Fibroblast of pulmonary artery (primary cell): ENCODE measurements around the gene RTP2.
A peak's percentile ranks its signal among the peaks of the same experiment; 100 is the strongest.

Experiments used
- DNase-seq: peaks from one replicate; pipeline ENCODE4 v3.0.0-alpha.2; 2010; ENCODE audit warnings: low read depth
- H3K4me3 ChIP-seq: replicated peaks from 2 replicates; pipeline ENCODE4 v1.5.1; 2011; ENCODE audit warnings: low read depth, mild to moderate bottlenecking, control low read depth, low read length, moderate library complexity
- CTCF ChIP-seq: IDR thresholded peaks from 2 replicates; pipeline ENCODE4 v1.5.1; 2011; ENCODE audit warnings: mild to moderate bottlenecking, control low read depth, low read length, inconsistent platforms; ENCODE audit errors: missing control alignments

The RTP2 gene

GRCh38 chr3:187741403-187742350, 39.3 kb upstream of the RTP2 start:
- TF ChIP-seq CTCF, result peak; percentile 83
- H3K4me3 ChIP-seq, result peak overlapping the region; percentile 94
- peak; percentile 90 for DNase-seq

- H3K4me3 ChIP-seq, result peak overlapping the region; percentile 94
- peak; percentile 66 for TF ChIP-seq CTCF
- peak; percentile 71 for DNase-seq
Observed at GRCh38 chr3:187740421-187741399, 38.4 kb upstream of the RTP2 start.

GRCh38 chr3:187739561-187740332, 37.4 kb upstream of the RTP2 start:
- DNase-seq, result peak; percentile 94
- H3K4me3 ChIP-seq, result peak overlapping the region; percentile 94
- peak; percentile 71 for TF ChIP-seq CTCF

GRCh38 chr3:187739094-187739560, 36.8 kb upstream of the RTP2 start:
- no peak for DNase-seq
- peak overlapping the region; percentile 94 for H3K4me3 ChIP-seq
- no peak for TF ChIP-seq CTCF

GRCh38 chr3:187738331-187739093, 36.2 kb upstream of the RTP2 start:
- TF ChIP-seq CTCF, result peak; percentile 77
- H3K4me3 ChIP-seq, result peak overlapping the region; percentile 94
- DNase-seq, result peak; percentile 96

GRCh38 chr3:187738071-187738330, 35.6 kb upstream of the RTP2 start:
- DNase-seq, result no peak
- TF ChIP-seq CTCF, result no peak
- H3K4me3 ChIP-seq, result peak overlapping the region; percentile 94
